Measurements from ENCODE around the gene XYLT1. TPM values are rescaled to one million over a fixed set of nuclear protein-coding genes. Genes with fewer than 3 reads are reported as not detected.

The XYLT1 gene
- total RNA-seq, 1 experiment from 2014 or later: 25.0 TPM

DNA sequence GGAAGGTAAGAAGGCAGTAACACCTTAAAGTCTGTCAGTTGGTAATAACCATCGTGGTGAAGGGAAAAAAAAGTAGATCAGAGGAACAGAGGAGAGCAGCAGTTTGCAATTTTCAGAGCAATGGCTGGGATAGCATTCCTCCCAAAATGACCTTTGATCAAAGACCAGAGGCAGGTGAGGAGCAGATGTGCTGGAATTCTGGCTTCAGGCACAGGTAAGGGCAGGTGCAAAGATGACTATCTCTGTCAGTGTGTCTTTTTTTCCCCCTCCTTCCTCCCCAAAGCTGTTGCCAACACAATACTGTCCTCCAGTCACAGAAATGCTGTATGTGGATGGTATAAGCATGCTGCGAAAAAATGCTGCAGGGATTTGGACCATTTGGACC, 166.7 kb downstream of the XYLT1 start:
- Mint-ChIP-seq H3K27ac (peak overlapping the region; percentile 40; the same call in 1 of the 2 replicates), H3K4me3 (no peak overlapping the region), H3K4me1 (peaks cover 77% of the 10 kb centered on the region), H3K36me3 (no peaks in the 10 kb centered on the region), H3K27me3 (ENCODE audit: low read depth) (no peaks in the 10 kb centered on the region), H3K9me3 (no peaks in the 10 kb centered on the region)
- no peak for DNase-seq (ENCODE audit: low spot score)
- TF ChIP-seq, protein P1, sequence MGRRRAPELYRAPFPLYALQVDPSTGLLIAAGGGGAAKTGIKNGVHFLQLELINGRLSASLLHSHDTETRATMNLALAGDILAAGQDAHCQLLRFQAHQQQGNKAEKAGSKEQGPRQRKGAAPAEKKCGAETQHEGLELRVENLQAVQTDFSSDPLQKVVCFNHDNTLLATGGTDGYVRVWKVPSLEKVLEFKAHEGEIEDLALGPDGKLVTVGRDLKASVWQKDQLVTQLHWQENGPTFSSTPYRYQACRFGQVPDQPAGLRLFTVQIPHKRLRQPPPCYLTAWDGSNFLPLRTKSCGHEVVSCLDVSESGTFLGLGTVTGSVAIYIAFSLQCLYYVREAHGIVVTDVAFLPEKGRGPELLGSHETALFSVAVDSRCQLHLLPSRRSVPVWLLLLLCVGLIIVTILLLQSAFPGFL (CRISPR knock-in tag; IDR thresholded peaks at IDR 0.05; ENCODE audit: borderline replicate concordance): no peak
- TF ChIP-seq CREB1 (CRISPR knock-in tag; IDR thresholded peaks at IDR 0.05) (no peak), ZNF263 (CRISPR knock-in tag; IDR thresholded peaks at IDR 0.05; ENCODE audit: low read depth) (no peak), EMX1 (CRISPR knock-in tag; IDR thresholded peaks at IDR 0.05) (no peak), ETV6 (CRISPR knock-in tag; IDR thresholded peaks at IDR 0.05) (no peak), NFE2L1 (CRISPR knock-in tag; IDR thresholded peaks at IDR 0.05) (no peak), NR3C1 (CRISPR knock-in tag; conservative IDR thresholded peaks at IDR 0.05; ENCODE audit: low read depth) (no peak), GTF2I (CRISPR knock-in tag; conservative IDR thresholded peaks at IDR 0.05) (no peak), GRHL2 (CRISPR knock-in tag; IDR thresholded peaks at IDR 0.05; ENCODE audit: insufficient replicate concordance, severe bottlenecking) (no peak)
- ATAC-seq: no peak
- POLR2A ChIA-PET: no interaction called here
- CTCF ChIA-PET: interaction anchor here (1.0 to 1.4 kb wide), 2 partner anchors 27 to 164 kb away, joined by 3 to 4 read pairs; no protein-coding TSS in a partner anchor

DNA sequence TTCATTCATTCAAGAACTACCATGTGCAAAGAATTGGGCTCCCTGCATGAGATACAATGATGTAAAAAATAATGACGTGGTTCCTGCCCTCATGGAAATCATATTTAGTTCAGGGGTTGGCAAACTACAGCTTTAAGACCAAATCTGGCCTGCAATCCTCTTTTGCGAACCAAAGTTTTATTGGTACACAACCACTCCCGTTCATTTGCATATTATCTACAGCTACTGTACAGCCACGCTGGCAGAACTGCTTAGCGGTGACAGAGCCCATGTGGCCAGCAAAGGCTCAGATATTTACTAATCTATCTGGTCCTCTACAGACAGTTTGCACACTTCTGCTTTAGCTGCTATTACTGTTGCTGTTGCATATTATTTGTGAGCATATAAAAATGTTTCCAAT, 167.7 kb downstream of the XYLT1 start:
- no peak for ATAC-seq
- TF ChIP-seq NFYB (CRISPR knock-in tag; conservative IDR thresholded peaks at IDR 0.05; ENCODE audit: low read depth) (no peak), CREB1 (CRISPR knock-in tag; IDR thresholded peaks at IDR 0.05) (no peak), ZNF263 (CRISPR knock-in tag; IDR thresholded peaks at IDR 0.05; ENCODE audit: low read depth) (no peak), ZNF121 (CRISPR knock-in tag; IDR thresholded peaks at IDR 0.05) (no peak), RORB (CRISPR knock-in tag; IDR thresholded peaks at IDR 0.05) (no peak), NR1H2 (CRISPR knock-in tag; IDR thresholded peaks at IDR 0.05) (no peak), NFATC4 (CRISPR knock-in tag; IDR thresholded peaks at IDR 0.05) (no peak), NFE2L1 (CRISPR knock-in tag; IDR thresholded peaks at IDR 0.05) (no peak), ETV6 (CRISPR knock-in tag; IDR thresholded peaks at IDR 0.05) (no peak)
- TF ChIP-seq, protein P2, sequence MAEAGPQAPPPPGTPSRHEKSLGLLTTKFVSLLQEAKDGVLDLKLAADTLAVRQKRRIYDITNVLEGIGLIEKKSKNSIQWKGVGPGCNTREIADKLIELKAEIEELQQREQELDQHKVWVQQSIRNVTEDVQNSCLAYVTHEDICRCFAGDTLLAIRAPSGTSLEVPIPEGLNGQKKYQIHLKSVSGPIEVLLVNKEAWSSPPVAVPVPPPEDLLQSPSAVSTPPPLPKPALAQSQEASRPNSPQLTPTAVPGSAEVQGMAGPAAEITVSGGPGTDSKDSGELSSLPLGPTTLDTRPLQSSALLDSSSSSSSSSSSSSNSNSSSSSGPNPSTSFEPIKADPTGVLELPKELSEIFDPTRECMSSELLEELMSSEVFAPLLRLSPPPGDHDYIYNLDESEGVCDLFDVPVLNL (CRISPR knock-in tag; IDR thresholded peaks at IDR 0.05; ENCODE audit: borderline replicate concordance, low read depth): no peak
- TF ChIP-seq, protein P3, sequence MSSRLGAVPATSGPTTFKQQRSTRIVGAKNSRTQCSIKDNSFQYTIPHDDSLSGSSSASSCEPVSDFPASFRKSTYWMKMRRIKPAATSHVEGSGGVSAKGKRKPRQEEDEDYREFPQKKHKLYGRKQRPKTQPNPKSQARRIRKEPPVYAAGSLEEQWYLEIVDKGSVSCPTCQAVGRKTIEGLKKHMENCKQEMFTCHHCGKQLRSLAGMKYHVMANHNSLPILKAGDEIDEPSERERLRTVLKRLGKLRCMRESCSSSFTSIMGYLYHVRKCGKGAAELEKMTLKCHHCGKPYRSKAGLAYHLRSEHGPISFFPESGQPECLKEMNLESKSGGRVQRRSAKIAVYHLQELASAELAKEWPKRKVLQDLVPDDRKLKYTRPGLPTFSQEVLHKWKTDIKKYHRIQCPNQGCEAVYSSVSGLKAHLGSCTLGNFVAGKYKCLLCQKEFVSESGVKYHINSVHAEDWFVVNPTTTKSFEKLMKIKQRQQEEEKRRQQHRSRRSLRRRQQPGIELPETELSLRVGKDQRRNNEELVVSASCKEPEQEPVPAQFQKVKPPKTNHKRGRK (CRISPR knock-in tag; IDR thresholded peaks at IDR 0.05; ENCODE audit: borderline replicate concordance): no peak
- TF ChIP-seq, protein P4, sequence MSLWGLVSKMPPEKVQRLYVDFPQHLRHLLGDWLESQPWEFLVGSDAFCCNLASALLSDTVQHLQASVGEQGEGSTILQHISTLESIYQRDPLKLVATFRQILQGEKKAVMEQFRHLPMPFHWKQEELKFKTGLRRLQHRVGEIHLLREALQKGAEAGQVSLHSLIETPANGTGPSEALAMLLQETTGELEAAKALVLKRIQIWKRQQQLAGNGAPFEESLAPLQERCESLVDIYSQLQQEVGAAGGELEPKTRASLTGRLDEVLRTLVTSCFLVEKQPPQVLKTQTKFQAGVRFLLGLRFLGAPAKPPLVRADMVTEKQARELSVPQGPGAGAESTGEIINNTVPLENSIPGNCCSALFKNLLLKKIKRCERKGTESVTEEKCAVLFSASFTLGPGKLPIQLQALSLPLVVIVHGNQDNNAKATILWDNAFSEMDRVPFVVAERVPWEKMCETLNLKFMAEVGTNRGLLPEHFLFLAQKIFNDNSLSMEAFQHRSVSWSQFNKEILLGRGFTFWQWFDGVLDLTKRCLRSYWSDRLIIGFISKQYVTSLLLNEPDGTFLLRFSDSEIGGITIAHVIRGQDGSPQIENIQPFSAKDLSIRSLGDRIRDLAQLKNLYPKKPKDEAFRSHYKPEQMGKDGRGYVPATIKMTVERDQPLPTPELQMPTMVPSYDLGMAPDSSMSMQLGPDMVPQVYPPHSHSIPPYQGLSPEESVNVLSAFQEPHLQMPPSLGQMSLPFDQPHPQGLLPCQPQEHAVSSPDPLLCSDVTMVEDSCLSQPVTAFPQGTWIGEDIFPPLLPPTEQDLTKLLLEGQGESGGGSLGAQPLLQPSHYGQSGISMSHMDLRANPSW (CRISPR knock-in tag; conservative IDR thresholded peaks at IDR 0.05; ENCODE audit: low read depth): no peak
- TF ChIP-seq, protein P5, sequence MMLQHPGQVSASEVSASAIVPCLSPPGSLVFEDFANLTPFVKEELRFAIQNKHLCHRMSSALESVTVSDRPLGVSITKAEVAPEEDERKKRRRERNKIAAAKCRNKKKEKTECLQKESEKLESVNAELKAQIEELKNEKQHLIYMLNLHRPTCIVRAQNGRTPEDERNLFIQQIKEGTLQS (CRISPR knock-in tag; conservative IDR thresholded peaks at IDR 0.05): no peak
- TF ChIP-seq, protein P6, sequence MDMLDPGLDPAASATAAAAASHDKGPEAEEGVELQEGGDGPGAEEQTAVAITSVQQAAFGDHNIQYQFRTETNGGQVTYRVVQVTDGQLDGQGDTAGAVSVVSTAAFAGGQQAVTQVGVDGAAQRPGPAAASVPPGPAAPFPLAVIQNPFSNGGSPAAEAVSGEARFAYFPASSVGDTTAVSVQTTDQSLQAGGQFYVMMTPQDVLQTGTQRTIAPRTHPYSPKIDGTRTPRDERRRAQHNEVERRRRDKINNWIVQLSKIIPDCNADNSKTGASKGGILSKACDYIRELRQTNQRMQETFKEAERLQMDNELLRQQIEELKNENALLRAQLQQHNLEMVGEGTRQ (CRISPR knock-in tag; IDR thresholded peaks at IDR 0.05): no peak
- DNase-seq (ENCODE audit: low spot score): no peak
- H3K36me3 Mint-ChIP-seq: no peaks in the 10 kb centered on the region
- peaks cover 69% of the 10 kb centered on the region for H3K4me1 Mint-ChIP-seq
- no peaks in the 10 kb centered on the region for H3K9me3 Mint-ChIP-seq
- CTCF ChIA-PET: interaction anchor here (0.7 kb wide), 1 partner anchor 165 kb away, joined by 3 read pairs; no protein-coding TSS in a partner anchor
- POLR2A ChIA-PET: no interaction called here
- no peaks in the 10 kb centered on the region for H3K27me3 Mint-ChIP-seq (ENCODE audit: low read depth)
- no peak overlapping the region for H3K27ac Mint-ChIP-seq
- no peak overlapping the region for H3K4me3 Mint-ChIP-seq
